Heart right ventricle (tissue), 16 donors: Measurements from ENCODE around the gene NUCB1. TPM values are rescaled to one million over a fixed set of nuclear protein-coding genes. Genes with fewer than 3 reads are reported as not detected.
A peak's percentile ranks its signal among the peaks of the same experiment; 100 is the strongest.

Source experiments
- ATAC-seq, 8 donors: fragments of 200-7000 bp; cut with Tn5 transposase; one replicate each; pipeline ENCODE4 v1.9.1; 2020; ENCODE audit warnings: mild to moderate bottlenecking in 8 of 8, moderate library complexity in 8 of 8, moderate number of reproducible peaks in 1 of 8
- DNase-seq, 2 donors: peaks; one replicate each; pipeline ENCODE4 v3.0.0-alpha.2; 2020
- H3K27ac ChIP-seq, 10 donors: fragments of 200-600 bp; sonication (generic) in 2 of 10; one replicate each; pipeline versions ENCODE4 v1.5.0 to v1.8.0; 2020 to 2022; ENCODE audit warnings: mild to moderate bottlenecking in 3 of 10
- H3K27me3 ChIP-seq, 7 donors: fragments of 200-600 bp; one replicate each; pipeline ENCODE4 v1.8.0; 2021 to 2022; ENCODE audit warnings: mild to moderate bottlenecking in 2 of 7
- H3K36me3 ChIP-seq, 9 donors: fragments of 200-600 bp; sonication (generic) in 1 of 9; one replicate each; pipeline versions ENCODE4 v1.5.0 to v1.8.0; 2020 to 2022; ENCODE audit warnings: mild to moderate bottlenecking in 2 of 9
- H3K4me1 ChIP-seq, 9 donors: fragments of 200-600 bp; sonication (generic) in 1 of 9; one replicate each; pipeline versions ENCODE4 v1.5.0 to v1.8.0; 2020 to 2022; ENCODE audit warnings: mild to moderate bottlenecking in 4 of 9
- H3K4me3 ChIP-seq, 10 donors: fragments of 200-600 bp; sonication (generic) in 2 of 10; one replicate each; pipeline versions ENCODE4 v1.5.0 to v1.8.0; 2020 to 2022; ENCODE audit warnings: mild to moderate bottlenecking in 7 of 10, moderate library complexity in 2 of 10
- H3K9me3 ChIP-seq, 11 donors: fragments of 200-600 bp in 10 of 11; sonication (generic) in 2 of 11; one replicate each; pipeline versions ENCODE4 v1.5.0 to v1.8.0; 2013 to 2022; ENCODE audit warnings: mild to moderate bottlenecking in 2 of 11, control low read depth in 1 of 11, moderate library complexity in 1 of 11
- CTCF ChIP-seq, 9 donors: fragments of 200-600 bp; sonication (generic) in 2 of 9; IDR thresholded peaks; one replicate each; pipeline versions ENCODE4 v1.5.0 to v1.8.0; 2021 to 2022; ENCODE audit warnings: antibody characterized with exemption in 9 of 9, mild to moderate bottlenecking in 5 of 9, moderate library complexity in 1 of 9
- WGBS, 2 donors: extraction: QIAGEN DNeasy Blood & Tissue Kit; methylation state at CpG; one replicate each; pipeline ENCODE4 v1.1.7; 2013; ENCODE audit warnings: inconsistent platforms in 1 of 2; 5-methylcytosine and 5-hydroxymethylcytosine counted together
- intact Hi-C, 10 donors: fragments of 100-400 bp; cut with DNase I; formaldehyde crosslinking; loops; one replicate each; pipeline versions ENCODE4 v1.11.1 to v1.14.2; 2022
- polyA plus RNA-seq, 2 donors: library from polyadenylated mRNA; stranded (reverse); fragments of 200-250 nt; gene quantifications; one replicate each; pipeline ENCODE4 v1.2.3, GENCODE V29; 2013
- total RNA-seq, 10 donors: library from RNA; stranded (reverse); fragmentation: NEBNext Ultra II Directional in 3 of 10; extraction: Animal tissue kit (Norgen Biotek cat#: 25700) in 3 of 10; gene quantifications; one replicate each; pipeline versions ENCODE4 v1.2.1 to v1.2.4, GENCODE V29; 2021 to 2023
- donor health status: Arrhythmogenic right ventricular cardiomyopathy.
- donor health status: ischemic (EF 13 %, LVEDD 7.1; RV severe dilation, severe dysfunction).
- donor health status: healthy with polysubstance abuse.
- donor health status: DM: no; HTN: yes; CAD: no.
- donor health status: DM: no; HTN: no; CAD: no.
- donor health status: ischemic (EF 25% LVEDD 6.9; RV normal size, moderate dysfunction).
- donor health status: ischemic (EF 25% LVEDD 5.7; RV mildly dilated, moderate dysfunction).
- donor health status: healthy.
- donor health status: DM: yes; HTN: yes; CAD: no.
- donor health status: Ischemic cardiomyopathy.
- donor health status: ischemic (EF 35%, LVEDD 5.7; RV mildly dilated, moderate dysfunction).
- donor health status: nonischemic (EF 11% LVEDD 7.7; RV severe dilation, severe dysfunction).
- donor health status: DM: yes; HTN: yes; CAD: no.
- donor health status: PGD.
- donor health status: ischemic (EF 29% LVEDD 5.4; RV normal size, mild dysfunction).
- donor health status: nonischemic (EF 23%, LVEDD 6.1; RV moderate dilation, normal function).

The NUCB1 gene
- total and polyA plus RNA-seq, 12 donors = 170 to 452 (median 304) TPM

- H3K27ac ChIP-seq = no peak overlapping the region
- TF ChIP-seq CTCF (IDR thresholded peaks at IDR 0.05) = no peak
- DNase-seq = no peak
- H3K9me3 ChIP-seq = no peaks in the 10 kb centered on the region
- WGBS, 2 donors = 76 to 80% methylated on average over 7 of the region's 7 CpGs
- no peak overlapping the region for H3K4me3 ChIP-seq
- H3K27me3 ChIP-seq = no peaks in the 10 kb centered on the region
- no peak for ATAC-seq
- peaks cover 0 to 16% (median 0%) of the 10 kb centered on the region in 9 donors for H3K36me3 ChIP-seq
- intact Hi-C loops = no loop called here
- H3K4me1 ChIP-seq = peaks cover 0 to 24% (median 13%) of the 10 kb centered on the region in 9 donors
These were observed 37.3 kb upstream of the NUCB1 start for GRCh38 chr19:48862827-48863226.

- ATAC-seq (no peak), DNase-seq (no peak)
- WGBS, 2 donors = 52 to 65% methylated on average over 6 of the region's 6 CpGs
- Histone ChIP-seq H3K4me3 (peak overlapping the region in 5 of 10 donors; percentile 43 to 51 (median 47)), H3K9me3 (no peaks in the 10 kb centered on the region), H3K4me1 (peaks cover 3 to 32% (median 24%) of the 10 kb centered on the region in 9 donors), H3K27ac (peak overlapping the region in 3 of 10 donors; percentile 2 to 82 (median 82)), H3K27me3 (no peaks in the 10 kb centered on the region), H3K36me3 (peaks cover 0 to 7% (median 0%) of the 10 kb centered on the region in 9 donors)
- TF ChIP-seq CTCF (IDR thresholded peaks at IDR 0.05) = no peak
- intact Hi-C loops = no loop called here
These were observed 33.4 kb upstream of the NUCB1 start for GRCh38 chr19:48866692-48867091.

GRCh38 chr19:48867123-48867745 lies 32.9 kb upstream of the NUCB1 start:
- H3K36me3 ChIP-seq = peaks cover 0 to 7% (median 0%) of the 10 kb centered on the region in 9 donors
- WGBS, 2 donors = 51 to 58% methylated on average over 14 of the region's 14 CpGs
- no peaks in the 10 kb centered on the region for H3K27me3 ChIP-seq
- peak in 2 of 8 donors; percentile 3 to 9 for ATAC-seq
- peak overlapping the region in 8 of 10 donors; percentile 68 to 86 (median 84) for H3K27ac ChIP-seq
- DNase-seq = no peak
- TF ChIP-seq CTCF (IDR thresholded peaks at IDR 0.05) = no peak
- H3K9me3 ChIP-seq = no peaks in the 10 kb centered on the region
- peaks cover 3 to 34% (median 24%) of the 10 kb centered on the region in 9 donors for H3K4me1 ChIP-seq
- intact Hi-C loops = no loop called here
- peak overlapping the region in 9 of 10 donors; percentile 18 to 51 (median 47) for H3K4me3 ChIP-seq

GRCh38 chr19:48867746-48868113 lies 32.4 kb upstream of the NUCB1 start:
- DNase-seq = no peak
- no peak for ATAC-seq

More at GRCh38 chr19:48867746-48868113, 32.4 kb upstream of the NUCB1 start:
- Histone ChIP-seq H3K9me3 (no peaks in the 10 kb centered on the region), H3K4me1 (peaks cover 3 to 34% (median 24%) of the 10 kb centered on the region in 9 donors), H3K36me3 (peaks cover 0 to 7% (median 0%) of the 10 kb centered on the region in 9 donors), H3K27me3 (no peaks in the 10 kb centered on the region), H3K4me3 (peak overlapping the region in 9 of 10 donors; percentile 18 to 51 (median 47)), H3K27ac (peak overlapping the region in 9 of 10 donors; percentile 68 to 86 (median 83))
- 47 to 69% methylated on average over 7 of the region's 7 CpGs for WGBS, 2 donors
- no peak for TF ChIP-seq CTCF (IDR thresholded peaks at IDR 0.05)
- intact Hi-C loops = no loop called here
